OCI-LY1 (cell line): Measurements from ENCODE around the gene MTCL3.

Source experiments
- H2AFZ ChIP-seq: fragments of 200-600 bp; sonication (generic), shearing (Covaris generic); 2 replicates; pipeline ENCODE4 v1.6.0; 2014; ENCODE audit warnings: antibody characterized with exemption, mild to moderate bottlenecking, low read length
- H3F3A ChIP-seq: fragments of 200-600 bp; sonication (generic), shearing (Covaris generic); 2 replicates; pipeline ENCODE4 v1.6.0; 2014; ENCODE audit warnings: mild to moderate bottlenecking, antibody characterized with exemption, low read length, moderate library complexity; ENCODE audit not compliant: insufficient read depth
- H3K27ac ChIP-seq: fragments of 200-600 bp; sonication (generic); 2 replicates; pipeline ENCODE4 v1.5.1; 2014; ENCODE audit warnings: low read length, mixed run types, mild to moderate bottlenecking, low read depth; ENCODE audit not compliant: poor library complexity, severe bottlenecking
- H3K27me3 ChIP-seq: fragments of 200-600 bp; sonication (generic); 2 replicates; pipeline ENCODE4 v1.6.0; 2014; ENCODE audit warnings: antibody characterized with exemption, mild to moderate bottlenecking, low read length, moderate library complexity; ENCODE audit not compliant: insufficient read depth
- H3K36me3 ChIP-seq: fragments of 200-600 bp; sonication (generic); 2 replicates; pipeline ENCODE4 v1.6.1; 2014; ENCODE audit warnings: mild to moderate bottlenecking, antibody characterized with exemption, low read length, moderate library complexity, mixed read lengths; ENCODE audit not compliant: insufficient read depth
- H3K4me1 ChIP-seq: fragments of 200-600 bp; sonication (generic); 2 replicates; pipeline ENCODE4 v1.5.1; 2014; ENCODE audit warnings: mild to moderate bottlenecking, low read length, moderate library complexity; ENCODE audit not compliant: insufficient read depth, severe bottlenecking
- H3K4me2 ChIP-seq: fragments of 200-600 bp; sonication (generic), shearing (Covaris generic); 2 replicates; pipeline ENCODE4 v1.6.1; 2014; ENCODE audit warnings: low read length
- H3K4me3 ChIP-seq: fragments of 200-600 bp; sonication (generic); 2 replicates; pipeline ENCODE4 v1.5.1; 2014; ENCODE audit warnings: low read length, low read depth, mild to moderate bottlenecking, mixed read lengths; ENCODE audit not compliant: poor library complexity, severe bottlenecking
- H3K79me2 ChIP-seq: fragments of 200-600 bp; shearing (Covaris generic); 2 replicates; pipeline ENCODE4 v1.6.1; 2016; ENCODE audit warnings: mixed run types, low read length, mixed read lengths; ENCODE audit not compliant: insufficient read depth
- H3K9ac ChIP-seq: fragments of 200-600 bp; sonication (generic), shearing (Covaris generic); 2 replicates; pipeline ENCODE4 v1.6.1; 2014; ENCODE audit warnings: mild to moderate bottlenecking, low read length, mixed read lengths
- H3K9me2 ChIP-seq: fragments of 200-600 bp; sonication (generic), shearing (Covaris generic); 2 replicates; pipeline ENCODE4 v1.6.1; 2014; ENCODE audit warnings: low read depth, mild to moderate bottlenecking, low read length, mixed read lengths
- H3K9me3 ChIP-seq: fragments of 200-600 bp; shearing (Covaris generic); 2 replicates; pipeline ENCODE4 v1.6.1; 2014; ENCODE audit warnings: low read length, mixed read lengths
- H4K20me1 ChIP-seq: fragments of 200-600 bp; sonication (generic), shearing (Covaris generic); 2 replicates; pipeline ENCODE4 v1.6.0; 2016; ENCODE audit warnings: mild to moderate bottlenecking, low read length; ENCODE audit not compliant: insufficient read depth
- CTCF ChIP-seq: fragments of 200-600 bp; sonication (generic), shearing (Covaris generic); IDR thresholded peaks from 2 replicates; pipeline ENCODE4 v1.5.1; 2017; ENCODE audit warnings: mild to moderate bottlenecking, antibody characterized with exemption, low read length, moderate library complexity, mixed read lengths
- EZH2 ChIP-seq: fragments of 200-600 bp; sonication (generic), shearing (Covaris generic); IDR thresholded peaks from 2 replicates; pipeline ENCODE4 v1.8.0; 2017; ENCODE audit warnings: borderline replicate concordance, mixed run types, mild to moderate bottlenecking, antibody characterized with exemption, low read length, moderate library complexity, mixed read lengths

The MTCL3 gene

GRCh38 chr6:127513425-127513824, 5.7 kb downstream of the MTCL3 start:
- Histone ChIP-seq H3K4me1 (peaks cover 8% of the 10 kb centered on the region), H3K4me2 (no peak overlapping the region), H3K36me3 (no peaks in the 10 kb centered on the region), H3K27ac (no peak overlapping the region), H3K9me3 (no peaks in the 10 kb centered on the region), H3K4me3 (no peak overlapping the region), H4K20me1 (no peaks in the 10 kb centered on the region), H3K79me2 (no peaks in the 10 kb centered on the region), H2AFZ (no peak overlapping the region), H3K9ac (no peak overlapping the region), H3F3A (no peaks in the 10 kb centered on the region), H3K9me2 (no peaks in the 10 kb centered on the region), H3K27me3 (no peaks in the 10 kb centered on the region)
- TF ChIP-seq EZH2 (no peak), CTCF (no peak)

GRCh38 chr6:127510876-127511275, 8.3 kb downstream of the MTCL3 start:
- H4K20me1 ChIP-seq, result no peaks in the 10 kb centered on the region
- H3K27me3 ChIP-seq, result no peaks in the 10 kb centered on the region
- no peaks in the 10 kb centered on the region for H3K9me2 ChIP-seq
- H3K4me3 ChIP-seq, result no peak overlapping the region
- no peaks in the 10 kb centered on the region for H3K4me1 ChIP-seq
- H3K79me2 ChIP-seq, result no peaks in the 10 kb centered on the region
- no peak overlapping the region for H2AFZ ChIP-seq
- no peaks in the 10 kb centered on the region for H3K9me3 ChIP-seq
- no peak overlapping the region for H3K9ac ChIP-seq
- H3F3A ChIP-seq, result no peaks in the 10 kb centered on the region
- no peak overlapping the region for H3K27ac ChIP-seq
- TF ChIP-seq CTCF (no peak), EZH2 (no peak)
- H3K4me2 ChIP-seq, result no peak overlapping the region
- H3K36me3 ChIP-seq, result no peaks in the 10 kb centered on the region

GRCh38 chr6:127506894-127507293, 12.2 kb downstream of the MTCL3 start:
- Histone ChIP-seq H3F3A (no peaks in the 10 kb centered on the region), H3K27me3 (no peaks in the 10 kb centered on the region), H3K9ac (no peak overlapping the region), H3K4me2 (no peak overlapping the region), H3K79me2 (no peaks in the 10 kb centered on the region), H3K4me1 (no peaks in the 10 kb centered on the region), H3K9me2 (no peaks in the 10 kb centered on the region), H2AFZ (no peak overlapping the region), H3K27ac (no peak overlapping the region), H3K9me3 (no peaks in the 10 kb centered on the region), H3K4me3 (no peak overlapping the region), H4K20me1 (no peaks in the 10 kb centered on the region), H3K36me3 (no peaks in the 10 kb centered on the region)
- no peak for TF ChIP-seq CTCF
- no peak for TF ChIP-seq EZH2
